NCI-H2171 (cell line): ENCODE results near the gene PHPT1.
A peak's percentile ranks its signal among the peaks of the same experiment; 100 is the strongest.
"Not testable (repeated sequence)": the region's sequence is repeated elsewhere in the genome, so short reads cannot be mapped to it uniquely, and the experiment has no call there.

Source experiments
- DNase-seq: peaks from one replicate; lab custom pipeline; 2025; lab: John Stamatoyannopoulos, UW

PHPT1 gene

DNA sequence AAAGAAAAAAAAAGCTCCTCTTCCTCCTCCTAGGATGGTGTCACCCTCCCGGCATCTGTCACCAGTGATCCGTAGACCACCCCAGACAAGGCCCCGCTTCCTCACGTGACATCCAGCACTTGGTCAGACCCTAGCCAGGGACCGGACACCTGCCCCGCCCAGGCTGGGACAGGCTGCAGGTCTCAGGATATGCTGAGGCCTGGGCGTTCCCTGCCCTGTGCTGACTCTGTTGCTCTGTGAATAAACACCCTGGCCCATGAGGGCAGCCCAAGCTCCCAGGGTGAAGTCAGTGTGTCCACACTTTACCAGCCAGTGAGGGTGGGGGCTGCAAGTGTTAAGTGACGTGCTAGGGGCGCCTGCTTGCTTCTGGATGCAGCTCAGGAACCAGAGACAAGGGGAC lies 11.3 kb downstream of the PHPT1 start:
- no peak for DNase-seq

DNA sequence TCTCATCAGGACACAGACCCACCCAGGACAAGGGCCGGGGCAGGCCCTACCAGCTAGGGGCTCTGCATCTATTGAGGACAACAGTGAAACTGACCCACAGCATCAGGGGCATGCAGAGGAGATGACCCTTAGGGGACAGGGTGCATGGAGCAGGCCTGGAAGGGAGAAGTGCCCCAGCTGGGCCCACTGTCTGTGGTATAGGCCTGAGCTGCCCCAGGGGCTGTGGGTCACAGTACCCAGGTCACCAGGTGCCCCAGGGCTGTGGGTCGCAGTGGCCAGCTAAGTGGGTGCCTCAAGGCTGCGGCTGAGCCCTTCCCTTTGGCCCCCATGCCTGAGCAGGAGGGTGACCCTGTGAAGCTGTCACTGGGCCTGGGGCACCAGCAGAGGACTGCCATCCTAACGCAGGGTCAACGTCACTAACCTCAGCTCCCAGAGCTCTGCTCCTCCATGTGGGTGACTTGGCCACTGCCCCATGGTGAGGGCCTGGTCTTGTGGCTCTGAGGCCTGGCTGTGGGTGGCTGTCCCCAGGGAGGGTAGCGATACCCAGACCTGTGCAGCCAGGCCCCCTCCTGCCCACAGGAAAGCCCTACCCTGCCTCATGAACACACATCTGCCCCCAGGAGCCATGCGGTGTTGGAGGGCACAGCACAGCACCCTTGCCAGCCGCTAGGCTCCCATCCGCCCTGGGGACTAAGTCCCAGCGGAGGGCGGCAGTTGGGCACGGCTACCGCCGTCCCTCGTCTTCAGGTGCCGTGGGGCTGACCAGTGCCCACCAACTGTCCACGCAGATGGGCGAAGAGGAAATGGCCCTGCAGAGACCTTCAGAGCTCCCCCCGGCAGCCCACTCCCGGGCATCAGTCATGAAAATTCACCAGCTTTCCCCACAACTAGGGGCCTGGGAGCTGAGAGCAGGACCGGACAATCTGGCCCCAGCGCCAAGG lies 12.0 kb downstream of the PHPT1 start:
- no peak for DNase-seq

DNA sequence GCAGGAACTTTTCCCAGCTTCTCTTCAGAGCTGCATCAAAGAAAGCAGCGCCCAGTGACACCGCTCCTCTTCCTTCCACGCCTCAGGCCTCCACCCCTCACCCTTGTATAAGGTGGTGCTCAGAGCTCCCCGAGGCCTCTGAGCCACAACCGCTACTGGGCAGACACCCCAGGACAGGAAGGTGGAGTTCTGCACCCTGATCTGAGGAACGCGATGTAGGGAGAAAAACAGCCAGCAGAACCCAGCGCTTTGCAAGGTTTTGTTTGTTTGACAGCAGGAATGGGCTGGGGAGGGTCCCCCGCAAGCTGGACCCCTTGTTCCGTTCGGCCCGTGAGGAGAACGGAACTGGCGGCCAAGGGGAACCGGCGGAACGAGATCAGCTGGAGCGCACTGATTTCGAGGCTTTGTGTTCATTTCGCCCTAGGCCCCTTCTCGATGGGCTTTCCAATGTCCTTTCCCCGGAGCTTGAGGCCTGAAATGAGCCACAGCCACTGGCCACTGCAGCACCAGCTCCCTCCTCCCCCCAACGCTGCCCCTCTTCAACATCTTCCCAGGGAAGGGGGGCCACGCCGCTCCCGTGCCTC lies 12.8 kb downstream of the PHPT1 start:
- no peak for DNase-seq

DNA sequence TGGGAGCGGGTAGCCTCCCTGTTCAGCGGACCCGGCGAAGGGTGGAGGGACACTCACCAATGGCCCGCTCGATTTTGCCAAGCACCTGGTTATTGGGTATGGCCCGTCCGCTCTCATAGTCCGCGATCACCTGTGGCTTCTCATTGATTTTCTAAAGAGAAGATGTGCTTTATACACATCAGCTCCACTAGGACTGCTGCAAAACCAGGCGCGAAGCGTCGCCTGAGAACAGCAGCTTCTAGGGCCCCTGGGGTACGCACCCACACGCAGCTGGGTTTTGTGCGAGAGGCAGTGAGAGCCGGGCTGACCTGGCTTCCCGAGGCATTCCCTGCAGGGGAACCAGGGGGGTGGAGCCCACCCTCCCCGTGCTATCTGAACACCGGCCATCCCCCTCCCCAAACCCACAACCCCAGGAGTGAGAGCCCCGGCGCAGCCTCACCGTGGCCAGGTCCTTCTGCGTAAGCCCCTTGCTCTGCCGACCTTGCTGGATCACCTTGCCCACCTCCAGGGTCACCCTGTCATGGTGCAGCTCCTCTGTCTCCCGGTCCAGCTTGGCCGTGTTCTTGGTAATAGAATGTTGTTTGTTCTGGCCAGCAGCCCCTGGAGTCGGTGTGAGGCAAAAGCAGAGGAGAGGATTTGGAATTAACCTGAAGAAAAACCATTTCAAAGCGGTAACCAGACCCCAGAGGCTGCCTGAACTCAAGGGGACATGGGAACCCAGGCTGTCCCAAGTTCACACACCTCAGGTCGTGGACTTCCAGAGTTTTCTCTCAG lies 13.8 kb downstream of the PHPT1 start:
- no peak for DNase-seq

GRCh38 chr9:136863623-136864273 lies 14.5 kb downstream of the PHPT1 start:
- DNase-seq = no peak

GRCh38 chr9:136865041-136865767 lies 16.0 kb downstream of the PHPT1 start:
- no peak for DNase-seq

DNA sequence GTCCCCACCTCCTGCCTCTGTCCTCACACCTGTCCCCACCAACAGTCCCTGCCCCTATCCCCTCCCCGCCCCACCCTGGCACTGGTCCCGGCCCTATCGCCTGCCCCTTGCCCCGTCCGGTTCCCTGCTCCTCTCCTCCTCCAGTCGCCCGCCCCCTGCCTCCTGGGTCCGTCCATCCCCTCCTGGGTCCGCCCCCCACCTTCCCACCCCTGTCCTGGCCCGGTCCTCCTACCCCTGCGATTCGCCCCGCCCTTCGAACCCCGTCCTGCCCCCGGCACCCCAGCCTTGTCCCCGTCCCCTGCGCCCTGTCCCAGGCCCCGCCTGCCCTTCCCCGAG lies 16.5 kb downstream of the PHPT1 start:
- no peak for DNase-seq

GRCh38 chr9:136866898-136867421 lies 17.8 kb downstream of the PHPT1 start:
- DNase-seq = not testable (repeated sequence)

DNA sequence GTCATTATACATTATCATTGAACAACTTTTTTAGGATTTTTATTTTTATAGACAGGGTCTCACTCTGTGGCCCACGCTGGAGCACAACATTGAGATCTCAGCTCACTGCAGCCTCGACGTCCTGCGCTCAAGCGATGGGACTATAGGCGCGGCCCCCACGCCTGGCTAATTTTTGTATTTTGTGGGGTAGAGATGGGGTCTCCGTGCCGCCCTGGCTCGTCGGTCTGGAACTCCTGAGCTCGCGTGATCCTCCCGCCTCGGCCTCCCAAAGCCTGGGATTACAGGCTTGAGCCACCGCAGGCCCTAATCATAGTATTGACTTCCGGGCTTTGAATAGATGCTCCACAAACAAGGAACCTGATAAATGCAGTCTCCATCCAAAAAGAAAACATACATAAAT lies 18.3 kb downstream of the PHPT1 start:
- DNase-seq = no peak

GRCh38 chr9:136867917-136868316 lies 18.7 kb downstream of the PHPT1 start:
- no peak for DNase-seq

DNA sequence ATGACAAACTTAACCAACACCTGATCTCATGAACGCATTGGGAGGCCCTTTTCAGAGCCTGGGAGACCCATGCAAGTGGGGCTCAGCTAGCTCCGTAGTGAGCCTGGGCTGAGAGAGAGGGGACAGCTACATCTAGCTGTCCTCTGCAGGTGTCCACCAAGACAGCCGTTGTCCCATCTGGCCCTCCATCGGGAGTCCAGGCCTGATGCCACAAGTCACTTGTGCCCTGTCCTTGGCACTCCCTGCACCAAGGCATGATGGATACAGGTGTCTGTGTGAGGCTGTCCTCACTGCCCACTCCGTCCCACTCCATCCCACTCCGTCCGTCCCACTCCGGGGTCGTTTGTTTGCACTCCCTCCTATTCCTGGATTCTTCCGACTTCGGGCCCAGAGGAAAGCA lies 19.4 kb downstream of the PHPT1 start:
- DNase-seq = no peak

DNA sequence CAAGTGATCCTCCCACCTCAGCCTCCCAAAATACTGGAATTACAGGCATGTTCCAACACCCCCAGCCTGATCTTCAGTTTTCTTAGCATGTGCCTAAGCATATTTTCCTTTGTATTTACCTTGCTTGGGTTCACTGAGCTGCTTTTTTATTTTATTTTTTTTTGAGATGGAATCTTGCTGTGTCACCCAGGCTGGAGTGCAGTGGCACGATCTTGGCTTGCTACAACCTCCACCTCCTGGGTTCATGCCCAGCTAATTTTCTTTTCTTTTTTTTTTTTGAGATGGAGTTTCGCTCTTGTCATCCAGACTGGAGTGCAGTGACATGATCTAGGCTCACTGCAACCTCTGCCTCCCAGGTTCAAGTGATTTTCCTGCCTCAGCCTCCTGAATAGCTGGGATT lies 20.4 kb downstream of the PHPT1 start:
- DNase-seq = not testable (repeated sequence)

DNA sequence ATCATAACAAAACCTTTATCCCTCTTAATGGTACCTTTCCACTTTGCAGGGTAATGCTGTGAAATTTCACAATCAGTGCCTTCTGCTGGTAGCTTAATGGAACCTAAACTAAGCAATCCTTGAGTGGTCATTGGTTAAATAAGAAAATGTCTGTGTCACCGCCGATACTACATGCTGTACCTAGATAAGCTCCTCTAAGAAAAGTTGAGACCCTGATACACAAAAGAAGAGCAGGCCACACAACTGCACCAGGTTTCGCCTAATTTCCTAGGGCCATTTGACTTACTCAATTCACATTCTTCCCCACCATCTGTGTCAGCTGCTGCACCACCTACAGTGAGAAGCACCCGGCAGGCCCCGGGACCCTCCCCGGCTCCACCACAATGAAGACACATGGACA lies 25.9 kb downstream of the PHPT1 start:
- DNase-seq = no peak

GRCh38 chr9:136876476-136876875 lies 27.3 kb downstream of the PHPT1 start:
- no peak for DNase-seq

DNA sequence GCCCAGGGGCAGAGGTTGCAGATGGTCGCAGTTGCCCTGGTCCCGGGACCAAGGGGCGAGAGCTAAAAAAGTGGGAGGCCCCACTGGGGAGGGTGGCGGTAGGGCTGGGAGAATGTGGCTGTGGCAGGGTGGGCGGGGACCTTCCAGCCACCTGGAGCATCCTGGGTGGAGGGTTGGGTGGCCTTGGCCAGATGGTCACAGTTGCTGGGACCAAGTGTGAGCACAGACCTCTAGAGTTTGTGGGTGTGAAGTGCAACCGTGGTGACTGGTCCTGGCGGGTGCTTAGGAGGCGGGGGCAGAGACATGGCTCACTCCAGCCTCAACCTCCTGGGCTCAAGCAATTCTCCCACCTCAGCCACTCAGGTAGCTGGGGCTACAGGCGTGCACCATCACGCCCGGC lies 31.4 kb downstream of the PHPT1 start:
- DNase-seq = no peak

GRCh38 chr9:136881691-136882108 lies 32.5 kb downstream of the PHPT1 start:
- DNase-seq = no peak

GRCh38 chr9:136882109-136882946 lies 33.1 kb downstream of the PHPT1 start:
- DNase-seq = no peak

DNA sequence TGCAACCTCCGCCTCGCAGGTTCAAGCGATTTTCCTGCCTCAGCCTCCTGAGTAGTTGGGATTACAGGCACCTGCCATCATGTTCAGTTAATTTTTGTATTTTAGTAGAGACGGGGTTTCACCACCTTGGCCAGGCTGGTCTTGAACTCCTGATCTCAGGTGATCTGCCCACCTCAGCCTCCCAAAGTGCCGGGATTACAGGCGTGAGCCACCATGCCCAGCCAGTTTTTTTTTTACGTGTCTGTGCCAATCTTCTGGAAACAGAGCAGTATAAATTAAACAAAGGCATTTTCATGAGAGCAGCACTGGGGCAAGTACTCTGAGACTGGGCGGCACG lies 33.7 kb downstream of the PHPT1 start:
- DNase-seq = not testable (repeated sequence)

DNA sequence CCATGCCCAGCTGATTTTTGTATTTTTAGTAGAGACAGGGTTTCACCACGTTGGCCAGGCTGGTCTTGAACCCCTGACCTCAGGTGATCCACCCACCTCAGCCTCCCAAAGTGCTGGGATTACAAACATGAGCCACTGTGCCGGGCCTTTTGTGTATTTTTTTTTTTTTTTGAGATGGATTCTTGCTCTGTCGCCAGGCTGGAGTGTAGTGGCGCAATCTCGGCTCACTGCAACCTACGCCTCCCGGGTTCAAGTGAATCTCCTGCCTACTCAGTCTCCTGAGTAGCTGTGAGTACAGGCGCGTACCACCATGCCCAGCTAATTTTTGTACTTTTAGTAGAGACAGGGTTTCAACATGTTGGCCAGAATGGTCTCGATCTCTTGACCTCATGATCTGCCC lies 34.5 kb downstream of the PHPT1 start:
- DNase-seq = not testable (repeated sequence)

- DNase-seq = peak; percentile 99
These were observed 36.9 kb downstream of the PHPT1 start, which contains the start of gene TRAF2 for GRCh38 chr9:136885950-136886578. TRAF2 (plus strand) TSS chr9:136886516; CDS start chr9:136898741, 12,225 bp downstream.
